HG03095 (cell line): ENCODE measurements around the gene KLHL9.
A peak's percentile ranks its signal among the peaks of the same experiment; 100 is the strongest.
"Not testable (repeated sequence)": the region's sequence is repeated elsewhere in the genome, so short reads cannot be mapped to it uniquely, and the experiment has no call there.

Source experiments
- ATAC-seq: cut with Tn5 transposase; IDR thresholded peaks from one replicate; pipeline ENCODE4 v1.9.1; 2021; ENCODE audit warnings: moderate library complexity; ENCODE audit not compliant: unreplicated experiment

Gene KLHL9

GRCh38 chr9:21334701-21335632, at the start of gene KLHL9:
KLHL9 (minus strand) TSS chr9:21335404; CDS start chr9:21334859, 545 bp downstream.
- ATAC-seq: peak; percentile 82

DNA sequence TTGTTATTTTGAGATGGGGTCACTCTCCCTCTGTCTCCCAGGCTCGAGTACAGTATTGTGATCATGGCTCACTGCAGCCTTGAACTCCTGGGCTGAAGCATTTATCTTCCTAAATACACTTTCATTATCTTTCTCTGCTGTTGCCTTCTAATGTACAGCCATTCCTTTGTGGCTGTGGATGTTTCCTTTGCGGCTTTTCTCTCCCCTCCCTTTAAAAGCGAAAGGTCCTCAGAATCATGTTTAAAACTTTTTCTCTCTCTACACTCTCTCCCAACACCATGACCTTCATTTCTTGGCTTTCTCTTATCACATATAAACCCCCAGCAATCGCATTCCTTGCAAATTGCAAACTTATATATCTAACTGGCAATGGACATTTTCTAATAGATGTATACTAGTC, 48.4 kb upstream of the KLHL9 start:
- no peak for ATAC-seq

GRCh38 chr9:21381448-21382339, 46.5 kb upstream of the KLHL9 start:
- peak; percentile 98 for ATAC-seq

DNA sequence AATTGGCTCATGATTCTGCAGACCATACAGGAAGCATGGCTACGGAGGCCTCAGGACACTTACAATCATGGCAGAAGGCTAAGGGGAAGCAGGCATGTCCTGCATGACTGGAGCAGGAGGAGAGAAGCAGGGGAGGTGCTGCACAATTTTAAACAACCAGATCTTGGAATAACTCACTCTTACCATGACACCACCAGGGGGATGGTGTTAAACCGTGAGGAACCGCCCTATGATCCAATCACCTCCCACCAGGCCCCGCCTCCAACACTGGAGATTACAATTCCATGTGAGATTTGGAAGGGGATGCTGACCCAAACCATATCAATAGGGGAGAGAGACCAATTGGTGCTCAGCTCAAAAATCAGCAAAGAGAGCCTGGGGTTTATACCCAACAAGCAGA, 36.3 kb upstream of the KLHL9 start:
- ATAC-seq: not testable (repeated sequence)

GRCh38 chr9:21367957-21368356, 32.8 kb upstream of the KLHL9 start, which contains the start of gene IFNA13:
IFNA13 (minus strand) TSS chr9:21368057; CDS start chr9:21368010, 47 bp downstream.
- ATAC-seq: no peak

GRCh38 chr9:21367169-21367568, 32.0 kb upstream of the KLHL9 start:
- peak; percentile 81 for ATAC-seq

GRCh38 chr9:21362287-21362686, 27.1 kb upstream of the KLHL9 start:
- ATAC-seq: no peak

GRCh38 chr9:21357479-21358460, 22.6 kb upstream of the KLHL9 start:
- ATAC-seq: peak; percentile 85

- no peak for ATAC-seq
Observed at GRCh38 chr9:21350787-21351186, 15.6 kb upstream of the KLHL9 start, which contains the start of gene IFNA6. IFNA6 (minus strand) TSS chr9:21350887; CDS start chr9:21350887, 0 bp downstream.

DNA sequence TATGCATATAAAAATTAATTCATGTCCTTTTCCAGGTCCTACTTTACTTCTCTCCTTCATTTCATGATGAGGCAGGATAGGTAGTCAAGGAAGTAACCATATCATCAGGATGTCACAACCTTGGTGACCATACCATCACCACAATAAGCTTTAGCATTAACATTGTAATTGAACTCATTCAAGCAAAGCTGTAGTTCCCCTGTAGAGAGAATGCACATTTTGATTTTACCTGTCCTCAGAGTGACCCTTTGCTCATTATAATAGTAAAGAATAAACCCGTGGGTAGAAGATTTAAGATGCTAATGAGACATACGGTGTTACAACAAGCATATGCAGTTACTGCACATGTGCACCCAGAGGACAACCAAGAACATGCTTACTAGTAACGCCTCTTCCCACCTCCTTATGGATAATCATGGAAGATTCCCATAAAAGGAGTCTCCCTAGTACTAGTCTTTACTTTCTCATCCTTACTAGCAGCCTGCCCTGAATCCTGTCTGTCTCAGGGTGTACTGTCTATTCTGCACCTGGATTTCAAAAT, 13.3 kb upstream of the KLHL9 start:
- no peak for ATAC-seq

- no peak for ATAC-seq
Observed at GRCh38 chr9:21340735-21341134, 5.5 kb upstream of the KLHL9 start.

DNA sequence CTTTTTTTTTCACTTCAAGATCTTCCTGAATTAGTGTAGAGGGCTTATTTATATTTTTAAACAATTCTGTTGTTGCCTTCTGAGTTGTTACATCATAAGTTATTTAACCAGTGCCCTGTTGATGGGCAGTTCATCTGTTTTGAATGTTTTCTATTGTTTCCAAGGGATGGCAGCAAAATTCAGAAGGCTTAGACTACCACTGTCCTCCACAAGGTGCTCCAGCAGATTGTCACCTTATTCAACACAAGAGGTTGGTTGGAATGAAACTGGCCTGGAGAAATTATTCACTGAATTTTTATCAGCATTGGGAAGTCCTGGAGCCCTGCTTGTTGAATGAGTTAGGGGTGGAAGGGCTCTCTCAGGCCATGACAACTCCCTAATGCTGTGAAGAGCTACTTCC, 1.3 kb upstream of the KLHL9 start:
- ATAC-seq: no peak

DNA sequence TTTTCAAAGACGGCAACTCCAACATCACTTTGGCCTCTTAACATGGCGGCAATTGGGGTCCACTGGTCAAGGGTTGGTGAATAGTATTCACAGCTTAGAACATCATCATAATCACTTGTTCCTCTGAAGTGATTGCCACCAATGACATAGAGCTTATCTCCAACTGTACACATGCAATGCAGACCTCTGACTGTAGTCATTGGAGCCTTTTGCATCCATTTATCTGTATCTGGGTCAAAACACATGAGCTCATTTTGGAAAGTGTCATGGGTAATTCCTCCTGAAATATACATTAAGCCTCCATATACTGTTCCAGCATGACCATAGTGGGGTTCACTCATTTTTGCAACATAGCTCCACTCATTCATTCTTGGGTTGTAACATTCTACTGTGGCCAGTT, 2.0 kb downstream of the KLHL9 start:
- ATAC-seq: no peak

DNA sequence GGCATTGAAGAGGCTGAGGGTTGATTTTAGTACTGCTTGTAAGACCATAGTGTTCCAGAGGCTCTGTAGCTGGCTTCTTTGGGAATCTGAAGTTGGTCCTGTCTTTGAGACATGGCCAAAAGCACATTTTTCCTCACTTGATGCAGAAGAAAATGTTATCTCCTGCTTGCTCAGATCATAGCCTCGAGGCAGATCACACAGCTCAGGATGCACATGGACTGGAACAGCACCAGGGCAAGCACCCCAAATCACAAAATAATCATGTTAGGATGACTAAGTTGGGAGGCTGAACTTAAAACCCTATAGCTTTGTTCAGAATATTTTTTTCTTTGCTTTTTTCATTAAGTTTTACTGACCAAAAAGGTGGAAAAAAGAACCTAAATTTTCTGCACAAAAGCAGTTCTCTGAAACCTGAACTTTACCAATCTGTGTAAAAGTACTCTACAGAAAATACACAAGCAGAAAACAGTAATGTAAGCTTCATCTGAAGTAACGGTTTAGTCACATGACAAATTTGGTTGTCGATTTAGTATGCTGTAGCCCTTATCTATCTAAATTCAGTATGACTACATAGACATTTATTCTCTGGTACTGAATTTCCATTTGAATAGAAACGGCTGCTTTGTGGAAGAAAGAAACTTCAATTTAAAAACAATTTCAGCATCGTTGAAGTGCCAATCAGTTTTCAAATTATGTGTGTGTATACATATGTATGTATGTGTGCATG, 3.4 kb downstream of the KLHL9 start:
- no peak for ATAC-seq

GRCh38 chr9:21326526-21327139, 8.6 kb downstream of the KLHL9 start:
- no peak for ATAC-seq

- no peak for ATAC-seq
Observed at GRCh38 chr9:21324047-21324446, 11.2 kb downstream of the KLHL9 start.

DNA sequence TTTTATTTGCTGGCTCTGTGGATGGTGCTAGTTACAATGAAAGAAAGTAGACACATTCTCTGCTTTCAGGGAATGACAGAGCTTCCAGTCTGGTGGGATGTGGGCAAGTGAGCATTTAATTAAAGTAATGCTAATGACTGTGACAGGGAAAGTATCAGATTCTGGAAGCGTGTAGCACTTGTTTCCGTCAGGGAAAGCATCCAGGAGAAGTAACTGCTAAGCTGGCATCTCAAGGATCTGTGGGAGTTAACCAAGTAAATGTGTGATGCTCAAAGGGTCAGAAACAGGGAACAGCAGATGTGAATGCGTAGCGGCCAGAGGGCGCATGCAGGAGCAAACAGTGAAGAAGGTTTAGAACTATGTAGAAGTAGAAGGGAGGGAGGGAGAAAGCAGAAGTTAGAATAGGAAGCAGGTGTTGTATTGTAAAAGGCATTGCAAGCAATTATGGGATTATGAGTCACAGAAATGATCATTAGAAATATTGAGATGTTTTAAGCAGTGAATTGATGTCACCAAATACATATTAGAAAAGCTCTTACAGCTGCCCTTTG, 12.2 kb downstream of the KLHL9 start:
- no peak for ATAC-seq

- no peak for ATAC-seq
Observed at GRCh38 chr9:21320465-21320864, 14.7 kb downstream of the KLHL9 start.
